ENCODE results near the gene SLC9A6. TPM values are rescaled to one million over a fixed set of nuclear protein-coding genes. Genes with fewer than 3 reads are reported as not detected.

The SLC9A6 gene
- polyA plus RNA-seq, 3 donors = 5.8 to 15.7 (median 14.2) TPM

DNA sequence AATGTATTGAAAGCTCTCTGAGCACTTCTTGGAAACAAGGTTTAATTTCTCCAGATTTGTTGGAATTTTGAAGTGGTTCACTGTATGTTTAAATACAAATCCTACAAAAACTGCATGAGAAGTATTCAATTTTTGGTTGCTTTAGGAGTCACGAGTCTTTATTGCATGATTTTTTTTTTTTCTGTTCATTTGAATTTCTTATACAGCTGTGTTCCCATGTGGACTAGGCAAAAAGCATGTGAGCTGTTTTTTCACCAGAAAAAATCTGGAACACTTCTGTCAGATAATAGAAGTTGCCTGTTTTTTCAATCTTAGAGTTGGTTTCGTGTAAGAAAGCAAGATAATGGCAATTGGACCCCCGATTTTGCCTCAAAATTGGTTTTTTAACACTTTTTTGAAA is 66.4 kb downstream of the SLC9A6 start:
- DNase-seq = no peak
- Histone ChIP-seq H3K27ac (ENCODE audit: low read depth in 1 of 2, low read length in 2 of 2) (no peak overlapping the region), H4K20me1 (ENCODE audit: insufficient read depth, low read length) (no peaks in the 10 kb centered on the region), H3K4me3 (replicated peaks in 1 of 3; ENCODE audit: low read depth in 2 of 3, low read length in 3 of 3) (no peak overlapping the region), H2AFZ (ENCODE audit: insufficient read depth, low read depth, low read length, poor library complexity, severe bottlenecking) (no peak overlapping the region), H3K4me1 (ENCODE audit: control insufficient read depth in 1 of 2, insufficient read depth in 2 of 2, low read length in 2 of 2) (no peaks in the 10 kb centered on the region), H3K79me2 (ENCODE audit: insufficient read depth, low read length) (no peaks in the 10 kb centered on the region), H3K9ac (ENCODE audit: insufficient read depth, low read length, poor library complexity, severe bottlenecking) (no peak overlapping the region), H3K9me3 (replicated peaks in 1 of 2; ENCODE audit: control insufficient read depth in 1 of 2, insufficient read depth in 1 of 2, low read length in 2 of 2) (no peaks in the 10 kb centered on the region), H3K4me2 (replicated peaks; ENCODE audit: extremely low read depth, low read length, poor library complexity, severe bottlenecking) (no peak overlapping the region), H3K36me3 (replicated peaks in 1 of 2; ENCODE audit: control insufficient read depth in 1 of 2, insufficient read depth in 2 of 2, low read length in 2 of 2) (no peaks in the 10 kb centered on the region), H3K27me3 (ENCODE audit: control insufficient read depth in 2 of 2, insufficient read depth in 2 of 2, low read length in 2 of 2) (no peaks in the 10 kb centered on the region)
- TF ChIP-seq, protein P1, sequence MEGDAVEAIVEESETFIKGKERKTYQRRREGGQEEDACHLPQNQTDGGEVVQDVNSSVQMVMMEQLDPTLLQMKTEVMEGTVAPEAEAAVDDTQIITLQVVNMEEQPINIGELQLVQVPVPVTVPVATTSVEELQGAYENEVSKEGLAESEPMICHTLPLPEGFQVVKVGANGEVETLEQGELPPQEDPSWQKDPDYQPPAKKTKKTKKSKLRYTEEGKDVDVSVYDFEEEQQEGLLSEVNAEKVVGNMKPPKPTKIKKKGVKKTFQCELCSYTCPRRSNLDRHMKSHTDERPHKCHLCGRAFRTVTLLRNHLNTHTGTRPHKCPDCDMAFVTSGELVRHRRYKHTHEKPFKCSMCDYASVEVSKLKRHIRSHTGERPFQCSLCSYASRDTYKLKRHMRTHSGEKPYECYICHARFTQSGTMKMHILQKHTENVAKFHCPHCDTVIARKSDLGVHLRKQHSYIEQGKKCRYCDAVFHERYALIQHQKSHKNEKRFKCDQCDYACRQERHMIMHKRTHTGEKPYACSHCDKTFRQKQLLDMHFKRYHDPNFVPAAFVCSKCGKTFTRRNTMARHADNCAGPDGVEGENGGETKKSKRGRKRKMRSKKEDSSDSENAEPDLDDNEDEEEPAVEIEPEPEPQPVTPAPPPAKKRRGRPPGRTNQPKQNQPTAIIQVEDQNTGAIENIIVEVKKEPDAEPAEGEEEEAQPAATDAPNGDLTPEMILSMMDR (IDR thresholded peaks at IDR 0.05) = no peak
- H3K27me3 Mint-ChIP-seq (ENCODE audit: low read depth in 3 of 3) = peaks cover 0 to 2% (median 1%) of the 10 kb centered on the region in 3 donors
- peaks cover 0 to 3% (median 0%) of the 10 kb centered on the region in 7 donors for H3K9me3 Mint-ChIP-seq
- H3K27ac Mint-ChIP-seq = no peak overlapping the region
- H3K4me1 Mint-ChIP-seq = no peaks in the 10 kb centered on the region
- peaks cover under 1 to 2% of the 10 kb centered on the region in 2 donors for H3K36me3 Mint-ChIP-seq
- H3K4me3 Mint-ChIP-seq = no peak overlapping the region
- WGBS (ENCODE audit: insufficient coverage) = no CpG with 5 or more reads among the region's 3 CpGs
- intact Hi-C loops (cut with micrococcal nuclease) = no loop called here

GRCh38 chrX:136055651-136056221 is 70.5 kb downstream of the SLC9A6 start:
- DNase-seq = no peak
- TF ChIP-seq, protein P1 (IDR thresholded peaks at IDR 0.05) = no peak
- no peaks in the 10 kb centered on the region for H3K79me2 ChIP-seq (ENCODE audit: insufficient read depth, low read length)
- H3K4me1 Mint-ChIP-seq = no peaks in the 10 kb centered on the region
- H3K4me3 ChIP-seq (replicated peaks in 1 of 3; ENCODE audit: low read depth in 2 of 3, low read length in 3 of 3) = no peak overlapping the region
- H3K9ac ChIP-seq (ENCODE audit: insufficient read depth, low read length, poor library complexity, severe bottlenecking) = no peak overlapping the region
- H3K4me2 ChIP-seq (replicated peaks; ENCODE audit: extremely low read depth, low read length, poor library complexity, severe bottlenecking) = no peak overlapping the region
- H3K27ac Mint-ChIP-seq = no peak overlapping the region
- no CpG with 5 or more reads among the region's 5 CpGs for WGBS (ENCODE audit: insufficient coverage)
- no peaks in the 10 kb centered on the region for H3K36me3 ChIP-seq (replicated peaks in 1 of 2; ENCODE audit: control insufficient read depth in 1 of 2, insufficient read depth in 2 of 2, low read length in 2 of 2)
- H3K9me3 ChIP-seq (replicated peaks in 1 of 2; ENCODE audit: control insufficient read depth in 1 of 2, insufficient read depth in 1 of 2, low read length in 2 of 2) = no peaks in the 10 kb centered on the region
- no peak overlapping the region for H2AFZ ChIP-seq (ENCODE audit: insufficient read depth, low read depth, low read length, poor library complexity, severe bottlenecking)
- H4K20me1 ChIP-seq (ENCODE audit: insufficient read depth, low read length) = no peaks in the 10 kb centered on the region
- no peaks in the 10 kb centered on the region for H3K4me1 ChIP-seq (ENCODE audit: control insufficient read depth in 1 of 2, insufficient read depth in 2 of 2, low read length in 2 of 2)
- peaks cover 0 to 4% (median 0%) of the 10 kb centered on the region in 3 donors for H3K27me3 Mint-ChIP-seq (ENCODE audit: low read depth in 3 of 3)
- intact Hi-C loops (cut with micrococcal nuclease) = no loop called here
- no peaks in the 10 kb centered on the region for H3K27me3 ChIP-seq (ENCODE audit: control insufficient read depth in 2 of 2, insufficient read depth in 2 of 2, low read length in 2 of 2)
- no peaks in the 10 kb centered on the region for H3K9me3 Mint-ChIP-seq
- no peak overlapping the region for H3K27ac ChIP-seq (ENCODE audit: low read depth in 1 of 2, low read length in 2 of 2)
- H3K36me3 Mint-ChIP-seq = no peaks in the 10 kb centered on the region
- H3K4me3 Mint-ChIP-seq = no peak overlapping the region

All from CD14-positive monocyte (primary cell).